Stimulated activated CD4-positive, alpha-beta T cell treated with anti-CD3 and anti-CD28 coated beads, Interleukin-15, amount 100 ng/mL, for 48 hours (primary cell): ENCODE measurements around the gene FAM149B1.

Experiments
- DNase-seq, 2 donors: peaks; one replicate each; pipeline ENCODE4 v3.0.0-alpha.2; 2020; ENCODE audit warnings: low read depth in 2 of 2

The FAM149B1 gene

GRCh38 chr10:73174148-73174925 is 6.4 kb downstream of the FAM149B1 start:
- DNase-seq = no peak

DNA sequence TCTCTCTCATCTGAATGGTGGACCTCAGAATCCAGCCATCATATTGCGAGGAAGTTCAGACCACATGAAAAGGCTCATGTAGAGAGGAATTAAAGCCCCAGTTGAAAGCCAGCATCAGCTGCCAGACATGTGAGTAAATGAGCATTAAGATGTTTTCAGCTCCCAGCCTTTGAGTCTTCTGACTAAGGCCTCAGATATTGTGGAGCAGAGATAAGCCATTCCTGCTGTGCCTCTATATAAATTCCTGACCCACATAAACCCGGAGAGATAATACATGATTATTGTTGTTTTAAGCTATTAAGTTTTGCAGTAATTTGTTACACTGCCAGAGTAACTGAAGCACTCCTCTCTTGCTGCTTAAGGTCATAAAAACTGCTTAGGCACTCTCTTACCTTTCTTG is 14.6 kb downstream of the FAM149B1 start:
- no peak for DNase-seq

GRCh38 chr10:73183667-73184281 is 15.9 kb downstream of the FAM149B1 start:
- no peak for DNase-seq

- no peak for DNase-seq
Measured at GRCh38 chr10:73186266-73186665, 18.3 kb downstream of the FAM149B1 start.

DNA sequence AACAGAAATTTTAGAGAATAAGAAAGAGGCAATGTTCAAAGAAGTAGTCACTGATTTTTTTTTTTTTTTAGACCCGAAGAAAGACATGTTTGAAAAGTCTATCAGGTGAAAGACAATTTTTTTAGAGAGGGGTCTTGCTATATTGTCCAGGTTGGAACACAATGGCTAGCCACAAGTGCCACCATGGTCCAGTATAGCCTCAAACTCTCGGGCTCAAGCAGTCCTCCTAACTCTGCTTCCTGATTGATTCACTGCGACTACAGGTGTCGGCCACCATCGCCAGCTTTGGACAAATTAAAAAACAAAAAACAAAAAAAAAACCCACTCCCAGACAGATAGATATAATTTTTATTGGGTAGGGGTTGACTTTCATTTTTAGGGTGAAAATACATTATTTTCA is 22.3 kb downstream of the FAM149B1 start:
- no peak for DNase-seq

DNA sequence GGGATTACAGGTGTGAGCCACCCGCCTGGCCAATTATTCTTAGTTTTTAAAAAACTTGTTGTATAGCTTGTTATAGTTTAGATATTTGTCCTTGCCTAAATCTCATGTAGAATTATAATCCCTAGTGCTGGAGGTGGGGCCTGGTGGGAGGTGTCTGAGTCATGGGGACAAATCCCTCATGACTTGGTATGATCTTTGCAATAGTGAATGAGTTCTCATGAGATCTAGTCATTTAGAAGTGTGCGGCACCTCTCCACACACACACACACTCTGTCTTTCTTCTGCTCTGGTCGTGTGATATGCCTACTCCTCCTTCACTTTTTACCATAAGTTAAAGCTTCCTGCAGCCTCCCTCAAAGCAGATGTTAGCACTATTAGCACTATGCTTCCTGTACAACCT is 37.2 kb downstream of the FAM149B1 start:
- DNase-seq = no peak

GRCh38 chr10:73205890-73206289 is 38.0 kb downstream of the FAM149B1 start:
- DNase-seq = no peak

- no peak for DNase-seq
Measured at GRCh38 chr10:73206385-73206784, 38.5 kb downstream of the FAM149B1 start.

DNA sequence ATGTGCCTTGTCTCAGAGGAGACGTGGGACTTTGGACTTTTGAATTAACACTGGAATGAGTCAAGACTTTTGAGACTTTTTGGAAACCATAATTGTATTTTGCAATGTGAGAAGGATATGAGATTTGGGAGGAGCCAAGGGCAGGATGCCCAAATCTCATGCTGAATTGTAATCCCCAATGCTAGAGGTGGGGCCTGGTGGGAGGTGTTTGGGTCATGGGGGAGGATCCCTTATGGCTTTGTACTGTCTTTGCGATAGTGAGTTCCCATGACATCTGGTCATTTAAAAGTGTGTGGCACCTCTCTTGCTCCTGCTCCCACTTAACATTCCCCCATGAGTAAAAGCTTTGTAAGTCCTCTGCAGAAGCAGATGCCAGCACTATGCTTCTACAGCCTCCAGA is 40.0 kb downstream of the FAM149B1 start:
- DNase-seq = no peak

DNA sequence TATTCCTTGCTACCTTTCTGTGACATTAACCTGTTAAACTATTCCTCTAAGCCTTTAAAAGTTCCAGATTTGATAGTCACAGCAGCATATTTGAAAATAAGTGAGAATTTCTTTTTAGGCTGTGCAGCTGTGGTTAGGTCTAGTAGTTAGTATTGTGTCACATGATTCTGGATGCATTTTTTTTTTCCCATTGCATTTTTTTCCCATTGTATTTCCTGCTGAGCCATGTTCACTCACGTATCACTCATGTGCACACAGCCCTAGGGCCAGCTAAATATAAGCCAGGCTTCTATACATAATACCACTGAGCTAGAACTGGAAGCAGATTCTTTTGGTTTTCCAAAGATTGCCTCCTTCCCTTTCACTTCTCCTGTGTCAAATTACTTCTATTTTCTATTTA is 41.8 kb downstream of the FAM149B1 start:
- no peak for DNase-seq

DNA sequence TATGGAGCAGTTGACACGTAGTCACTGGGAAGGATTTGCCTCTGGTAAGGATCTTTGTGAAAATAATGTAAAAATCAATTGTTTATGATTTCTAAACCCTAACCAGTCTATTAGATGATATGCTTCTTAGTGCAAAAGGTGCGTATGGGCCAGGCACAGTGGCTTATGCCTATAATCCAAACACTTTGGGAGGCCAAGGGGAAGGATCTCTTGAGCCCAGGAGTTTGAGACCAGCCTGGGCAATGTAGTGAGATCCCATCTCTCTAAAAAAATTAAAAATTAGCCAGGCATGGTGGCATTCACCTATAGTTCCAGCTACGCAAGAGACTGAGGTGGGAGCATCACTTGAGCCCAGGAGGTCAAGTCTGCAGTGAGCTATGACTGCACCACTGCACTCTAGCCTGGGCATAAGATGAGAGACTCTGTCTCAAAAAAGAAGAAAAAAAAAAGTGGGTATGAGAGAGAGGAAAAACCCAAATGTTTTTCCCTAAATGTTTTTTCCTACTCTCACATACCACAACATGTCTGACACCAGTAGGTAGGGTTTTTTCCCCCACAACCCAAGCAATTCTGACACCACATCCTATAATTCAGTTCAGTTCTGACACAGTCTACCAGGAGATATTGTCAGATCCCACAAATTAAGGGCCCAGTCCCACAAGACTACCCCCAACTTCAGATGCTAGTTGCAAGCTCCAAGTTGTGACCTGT is 42.6 kb downstream of the FAM149B1 start:
- no peak for DNase-seq

- DNase-seq = no peak
Measured at GRCh38 chr10:73211106-73211811, 43.3 kb downstream of the FAM149B1 start.

- DNase-seq = no peak
Measured at GRCh38 chr10:73215749-73216148, 47.8 kb downstream of the FAM149B1 start.

DNA sequence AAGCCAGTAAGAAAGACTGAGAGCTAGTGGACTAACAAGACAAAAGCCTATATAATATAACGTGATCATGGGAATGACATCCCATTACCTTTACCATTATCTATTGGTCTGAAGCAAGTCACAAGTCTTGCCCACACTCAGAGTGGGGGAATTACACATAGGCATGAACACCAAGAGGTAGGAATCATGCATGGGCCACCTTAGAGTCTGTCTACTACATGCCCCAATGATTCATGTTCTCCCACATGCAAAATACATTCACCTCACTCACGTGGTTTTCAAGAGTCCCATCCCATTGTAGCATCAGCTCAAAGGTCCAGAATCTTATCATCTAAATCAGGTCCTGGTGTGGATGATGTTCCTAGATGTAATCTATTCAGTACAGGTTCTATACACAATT is 49.7 kb downstream of the FAM149B1 start:
- DNase-seq = no peak

DNA sequence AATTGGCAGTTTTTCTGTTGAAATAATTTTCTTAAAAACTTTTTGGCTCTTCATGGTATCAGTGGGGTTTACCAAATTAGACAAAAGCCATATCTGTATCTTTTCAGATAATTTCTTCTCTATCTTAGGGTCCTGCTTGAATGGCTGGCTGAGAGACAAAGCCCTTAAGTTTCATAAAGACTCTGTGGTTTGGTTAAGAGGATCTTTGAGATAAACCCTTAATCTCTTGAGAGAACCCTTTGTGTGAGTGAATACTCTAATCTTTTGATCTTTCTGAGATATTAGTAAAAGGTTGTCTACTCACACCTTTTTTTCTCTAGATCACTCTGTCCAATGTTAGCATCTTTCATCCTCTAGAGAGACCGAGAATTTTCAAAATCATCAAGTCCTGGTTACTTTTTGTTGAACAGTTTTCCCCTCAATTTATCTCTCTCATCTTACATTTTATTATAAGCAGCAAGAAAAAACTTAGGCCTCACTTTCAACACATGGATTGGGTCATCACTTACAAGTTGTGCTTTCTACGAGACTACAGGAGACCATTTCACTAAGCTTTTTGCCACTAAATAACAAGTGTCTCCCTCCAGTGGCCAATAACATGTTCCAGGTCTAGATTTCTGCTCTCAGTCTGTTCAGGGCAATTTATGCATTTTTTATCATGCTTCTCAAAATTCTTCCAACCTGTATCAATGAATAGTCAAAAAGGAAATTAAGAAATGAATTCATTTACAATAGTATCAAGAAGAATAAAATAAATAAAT is 50.7 kb downstream of the FAM149B1 start:
- no peak for DNase-seq

DNA sequence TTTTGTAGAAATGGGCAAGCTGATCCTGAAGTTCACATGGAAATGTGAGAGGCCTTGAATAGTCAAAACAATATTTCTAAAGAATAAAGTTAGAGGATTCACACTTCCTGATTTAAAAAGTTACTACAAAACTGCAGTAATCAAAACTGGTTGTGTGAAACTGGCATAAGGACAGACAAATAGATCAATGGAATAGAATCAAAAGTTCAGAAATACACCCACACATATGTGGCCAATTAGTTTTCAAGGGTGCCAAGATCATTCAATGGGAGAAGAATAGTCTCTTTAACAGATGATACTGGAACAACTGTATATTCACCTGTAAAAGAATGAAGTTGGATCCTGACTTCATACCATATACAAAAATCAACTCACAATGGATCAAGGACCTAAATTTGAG is 51.5 kb downstream of the FAM149B1 start:
- DNase-seq = no peak

GRCh38 chr10:73220989-73221388 is 53.1 kb downstream of the FAM149B1 start:
- no peak for DNase-seq

DNA sequence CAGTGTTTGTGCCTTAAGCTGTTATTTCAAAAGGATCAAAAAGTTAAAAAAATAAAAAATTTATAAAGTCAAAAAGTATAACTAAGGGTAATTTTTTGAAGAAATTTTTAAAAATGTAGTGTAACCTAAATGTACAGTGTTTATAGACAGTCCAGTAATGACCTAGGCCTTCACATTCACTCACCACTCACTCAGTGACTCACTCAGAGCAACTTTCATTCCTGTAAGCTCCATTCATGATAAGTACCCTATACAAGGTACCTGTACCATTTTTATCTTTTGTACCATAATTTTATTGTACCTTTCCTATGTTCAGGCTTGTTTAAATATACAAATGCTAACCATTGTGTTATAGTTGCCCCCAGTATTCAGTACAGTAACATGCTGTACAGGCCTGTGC is 57.6 kb downstream of the FAM149B1 start:
- DNase-seq = no peak

DNA sequence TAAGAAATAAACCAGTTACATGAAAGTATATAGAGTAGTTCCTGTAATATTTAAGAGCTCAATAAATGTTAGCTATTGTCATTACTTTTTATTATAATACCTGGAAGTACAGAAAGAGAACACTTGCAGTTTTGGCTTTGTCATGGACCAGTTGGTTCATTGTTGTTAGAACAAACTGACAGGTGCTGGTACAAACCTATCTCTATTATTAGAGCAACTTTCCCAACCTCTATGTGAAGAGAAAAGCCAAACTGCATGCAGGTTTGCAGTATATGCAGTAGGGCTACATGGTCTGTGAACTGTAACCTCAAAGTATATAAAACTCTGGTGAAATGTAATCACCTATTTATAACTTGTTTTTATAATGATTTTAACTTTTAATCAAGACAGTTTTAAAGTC is 58.7 kb downstream of the FAM149B1 start:
- no peak for DNase-seq

- DNase-seq = no peak
Measured at GRCh38 chr10:73228247-73228646, 60.3 kb downstream of the FAM149B1 start.

- DNase-seq = no peak
Measured at GRCh38 chr10:73229567-73229966, 61.6 kb downstream of the FAM149B1 start.

DNA sequence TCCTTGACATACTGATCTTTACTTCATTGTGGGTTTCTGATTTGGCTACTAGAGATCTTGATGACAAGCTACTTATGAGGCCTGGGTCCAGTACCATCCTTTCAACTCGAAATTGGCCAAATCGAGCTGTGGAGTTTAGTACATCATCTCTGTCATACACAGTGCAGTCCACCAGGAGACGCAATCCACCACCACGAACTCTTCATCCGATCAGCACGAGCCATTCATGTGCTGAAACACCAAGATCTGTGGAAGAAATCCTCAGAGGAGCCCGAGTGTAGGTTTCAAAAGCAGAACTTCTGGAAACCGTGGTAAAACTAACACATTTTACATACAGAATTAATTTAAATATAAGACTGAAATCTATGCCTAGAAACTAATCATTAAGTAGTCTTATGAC is 65.0 kb downstream of the FAM149B1 start:
- no peak for DNase-seq
